Measurements from ENCODE around the gene SSTR5. TPM values are rescaled to one million over a fixed set of nuclear protein-coding genes. Genes with fewer than 3 reads are reported as not detected.

SSTR5 gene
- total RNA-seq, 1 donor from 2014 or later: not detected

DNA sequence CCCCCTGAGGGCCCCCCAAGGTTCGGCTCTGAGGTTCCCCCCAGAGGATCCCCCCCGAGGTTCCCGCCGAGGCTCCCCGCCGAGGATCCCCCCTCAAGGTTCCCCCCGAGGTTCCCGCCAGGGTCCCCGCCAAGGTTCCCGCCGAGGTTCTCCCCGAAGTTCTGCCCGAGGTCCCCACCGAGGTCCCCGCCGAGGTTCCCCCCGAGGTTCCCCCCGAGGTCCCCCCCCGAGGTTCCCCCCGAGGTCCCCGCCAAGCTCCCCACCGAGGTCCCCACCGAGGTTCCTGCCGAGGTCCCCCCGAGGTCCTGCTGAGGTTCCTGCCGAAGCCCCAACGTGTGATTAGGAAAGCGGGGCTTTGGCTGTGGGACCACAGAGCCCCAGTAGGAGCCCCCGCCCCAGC lies 32.2 kb upstream of the SSTR5 start:
- no peak for DNase-seq

DNA sequence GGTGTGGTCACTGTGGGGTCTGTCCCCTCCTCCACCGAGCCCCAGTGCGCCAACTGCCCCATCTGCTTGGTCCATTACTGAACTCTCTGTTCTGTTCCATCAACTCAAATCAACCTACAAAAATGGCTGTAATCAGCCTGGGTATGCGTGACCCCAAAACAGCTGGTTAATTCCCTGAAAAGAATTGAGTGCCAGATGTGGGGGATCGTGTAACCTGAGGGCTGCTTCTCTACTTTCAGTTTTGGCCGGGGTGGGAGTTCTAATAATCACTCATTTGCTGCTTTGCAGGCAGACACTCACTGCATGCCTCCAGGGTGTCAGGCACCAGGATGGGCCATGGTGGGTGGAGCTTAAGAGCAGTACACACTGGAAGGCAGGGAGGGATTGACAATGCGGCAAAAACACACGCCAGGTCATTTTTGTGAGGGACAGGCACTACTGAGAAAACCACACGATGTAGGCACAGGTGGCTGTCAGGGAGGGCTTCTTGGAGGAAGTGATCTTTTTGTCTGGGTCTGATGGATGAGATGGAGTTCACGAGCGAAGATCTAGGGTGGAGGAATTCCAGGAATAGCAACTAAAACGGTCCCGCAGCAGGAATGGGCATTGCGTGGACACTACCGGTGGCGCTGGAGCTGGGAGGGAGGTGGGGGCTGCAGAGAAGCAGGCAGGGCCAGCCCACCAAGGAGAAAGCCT lies 30.4 kb upstream of the SSTR5 start:
- no peak for DNase-seq

DNA sequence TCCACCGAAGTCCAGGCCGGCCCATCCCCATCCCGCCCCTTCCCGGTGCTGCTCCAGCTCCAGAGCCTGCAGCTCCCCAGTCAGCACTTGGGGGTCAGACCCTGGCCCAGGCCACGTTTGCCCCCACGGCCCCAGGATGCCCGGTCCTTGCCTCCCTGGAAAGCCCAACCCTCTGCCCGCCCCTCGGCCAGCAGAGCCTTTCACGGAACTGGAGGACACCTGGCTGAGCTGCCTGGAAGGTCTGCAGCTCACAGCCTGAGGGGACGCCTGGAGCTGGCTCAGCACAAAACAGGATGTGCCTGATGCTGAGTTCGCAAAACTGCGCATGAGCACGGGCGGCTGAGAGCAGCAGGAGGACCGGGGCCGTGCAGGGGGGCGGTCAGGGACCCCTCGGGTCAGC lies 29.7 kb upstream of the SSTR5 start:
- no peak for DNase-seq

DNA sequence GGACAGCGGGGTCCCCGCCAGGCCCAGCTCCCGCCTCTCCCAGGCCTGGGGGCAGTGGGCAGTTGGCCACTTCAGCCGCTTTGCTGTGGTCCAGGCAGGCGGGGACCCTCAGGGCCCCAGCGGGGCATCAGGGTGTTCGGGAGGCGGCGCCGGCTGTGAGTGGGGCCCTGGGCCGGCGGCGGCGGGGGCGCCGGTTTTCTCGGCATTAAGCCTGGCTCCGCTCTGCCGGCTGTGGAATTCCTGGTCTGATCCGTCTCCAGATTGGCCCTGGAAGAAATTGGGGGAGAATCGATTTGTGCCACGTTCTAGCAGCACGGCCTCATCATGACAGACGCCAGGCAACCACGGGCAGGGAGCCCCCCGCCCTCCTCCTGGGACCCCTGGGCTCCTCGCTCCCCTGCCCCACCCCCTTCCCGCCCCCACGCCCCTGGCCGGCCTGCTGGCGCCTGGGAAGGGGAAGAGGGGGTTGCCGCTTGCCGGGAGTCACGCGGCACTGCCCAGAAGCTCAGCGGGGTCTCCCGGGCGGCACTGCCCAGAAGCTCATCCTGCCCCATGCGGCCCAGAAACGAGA lies 28.6 kb upstream of the SSTR5 start:
- DNase-seq: no peak

- no peak for DNase-seq
Observed at GRCh38 chr16:1044460-1045309, 27.9 kb upstream of the SSTR5 start.

- DNase-seq: no peak
Observed at GRCh38 chr16:1045310-1045992, 27.1 kb upstream of the SSTR5 start.

DNA sequence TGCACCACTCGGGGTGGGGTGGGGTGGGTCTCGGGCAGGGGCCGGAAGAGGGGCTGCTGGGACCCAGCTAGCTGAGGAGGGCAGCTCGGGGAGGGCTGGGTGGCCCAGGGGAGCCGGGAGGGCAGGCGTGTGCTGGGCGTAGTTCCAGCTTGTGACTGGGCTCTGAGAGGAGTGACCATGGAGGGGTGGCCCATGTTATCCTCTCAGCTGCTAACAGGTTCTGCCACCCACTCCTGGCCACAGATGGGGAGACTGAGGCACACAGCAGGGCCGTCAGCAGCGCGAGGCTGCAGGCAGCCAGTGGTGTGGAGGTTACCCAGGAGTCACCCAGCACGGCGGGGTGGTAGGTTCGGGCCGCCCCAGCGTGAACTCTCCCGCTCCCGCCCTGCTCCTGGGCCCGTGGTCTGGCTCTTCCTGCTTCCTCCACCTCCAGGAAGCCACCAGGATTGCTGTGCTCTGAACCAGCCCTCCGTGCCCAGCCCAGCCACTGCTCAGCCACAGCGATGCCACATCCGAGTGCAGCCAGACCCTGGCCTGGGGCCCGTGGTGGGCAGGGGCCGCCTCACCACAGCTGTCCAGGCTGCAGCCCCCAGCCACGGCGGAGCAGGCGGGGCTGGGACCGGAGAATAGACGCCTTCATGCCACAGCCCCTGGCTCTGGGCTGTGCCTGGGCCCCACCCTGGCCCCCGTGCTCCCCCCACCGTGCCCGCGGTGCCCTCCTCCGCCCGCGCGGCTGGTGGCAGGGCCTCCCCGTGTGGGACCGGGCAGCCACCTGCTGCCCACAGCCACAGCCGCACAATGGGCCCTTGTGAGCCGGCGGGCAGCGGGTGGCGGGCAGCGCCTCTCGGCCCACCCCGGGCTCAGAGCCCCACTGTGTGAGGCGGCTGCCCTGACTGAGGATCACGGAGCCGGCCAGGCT lies 26.3 kb upstream of the SSTR5 start:
- DNase-seq: no peak

GRCh38 chr16:1047123-1047522 lies 25.4 kb upstream of the SSTR5 start:
- DNase-seq: no peak

DNA sequence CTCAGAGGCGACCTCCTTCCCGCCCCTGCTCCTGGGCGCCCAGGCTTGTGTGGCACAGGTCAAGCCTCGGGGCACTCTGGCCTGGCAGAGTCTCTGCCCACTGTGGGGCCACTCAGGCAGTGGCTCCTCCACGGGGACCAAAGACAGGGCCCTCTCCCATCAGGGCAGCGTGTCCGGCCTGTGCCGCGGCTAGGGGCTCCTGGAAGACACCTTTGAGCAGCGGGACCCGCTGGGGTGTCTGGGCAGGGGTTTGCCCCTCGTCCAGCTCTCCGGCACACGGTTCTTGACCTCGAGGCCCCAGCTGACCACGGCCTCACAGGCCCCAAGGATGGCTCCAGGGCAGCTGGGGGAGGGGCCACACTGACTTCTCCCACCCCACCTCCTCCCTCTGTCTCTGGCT lies 24.7 kb upstream of the SSTR5 start:
- no peak for DNase-seq

DNA sequence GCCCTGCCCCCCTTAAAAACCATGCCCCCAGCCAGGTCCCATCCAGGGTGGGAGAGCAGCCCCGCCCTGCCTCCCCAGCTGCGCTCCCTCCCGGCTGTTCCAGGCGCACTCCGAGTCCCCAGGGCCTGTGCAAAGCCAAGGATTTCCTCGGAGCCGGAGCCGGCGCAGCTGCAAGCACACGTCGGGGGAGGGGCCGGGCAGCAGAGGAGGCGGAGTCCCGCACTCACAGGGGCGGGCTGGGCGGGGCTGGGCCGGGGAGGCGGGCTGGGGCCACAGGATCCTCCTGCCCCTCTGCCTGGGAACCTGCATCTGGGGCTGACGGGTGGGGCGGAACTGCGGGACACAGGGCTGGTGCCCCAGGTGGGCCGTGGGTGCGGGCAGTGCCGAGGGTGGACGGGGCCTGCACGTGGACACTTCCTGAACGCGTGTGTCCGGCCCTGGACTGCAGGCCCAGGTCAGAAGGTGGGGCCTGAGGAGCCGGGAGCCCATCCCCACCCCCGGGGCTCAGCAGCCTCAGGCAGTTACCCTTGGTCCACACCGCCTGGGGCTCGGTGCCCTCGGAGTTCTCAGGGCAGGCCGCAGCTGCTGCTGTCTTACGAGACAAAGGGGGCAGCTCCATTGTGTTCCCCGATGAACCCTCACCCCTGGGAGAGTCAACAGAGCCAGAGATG lies 24.0 kb upstream of the SSTR5 start:
- peak; percentile 54 for DNase-seq

DNA sequence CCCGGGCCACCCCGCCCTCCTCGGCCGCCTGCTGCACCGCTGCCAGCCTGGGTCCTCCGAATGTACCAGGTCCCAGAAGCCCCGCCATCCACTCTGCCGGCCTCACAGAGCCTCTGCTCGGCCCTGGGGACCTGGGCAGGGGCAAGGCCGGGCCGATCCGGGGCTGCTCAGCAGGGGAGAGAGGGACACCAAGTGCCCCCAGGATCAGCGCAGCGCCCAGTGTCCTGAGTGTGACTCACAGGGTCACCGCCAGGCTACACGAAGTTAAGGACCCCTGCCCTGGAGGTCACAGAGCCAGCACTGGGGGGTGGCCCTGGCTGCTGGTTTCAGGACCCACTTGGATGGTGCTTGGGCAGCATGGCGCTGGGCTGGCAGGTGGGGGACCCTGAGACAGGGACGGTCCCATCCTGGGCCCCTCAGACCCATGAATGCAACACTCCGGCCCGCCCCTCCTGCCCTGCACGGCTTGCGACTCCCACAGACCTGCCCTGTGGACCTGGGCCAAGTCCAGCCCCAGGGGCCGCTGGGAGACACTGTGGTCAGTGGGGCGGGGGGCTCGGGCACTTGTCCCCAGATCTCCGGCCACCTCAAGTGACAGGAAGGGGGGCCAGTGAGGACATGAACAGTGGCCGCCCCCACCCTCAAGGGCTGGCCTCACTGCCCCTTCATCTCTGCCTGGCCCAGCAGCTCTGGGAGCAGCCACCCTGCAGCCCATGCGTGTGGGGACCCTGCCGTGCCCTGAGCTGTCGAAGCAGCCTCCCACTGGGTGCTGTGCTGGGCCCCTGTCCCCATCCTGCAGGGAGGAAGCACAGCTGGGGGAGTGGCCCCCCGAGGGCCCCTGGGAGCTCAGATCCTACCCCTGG lies 23.2 kb upstream of the SSTR5 start:
- DNase-seq: no peak

GRCh38 chr16:1049976-1050247 lies 22.6 kb upstream of the SSTR5 start:
- DNase-seq: no peak

DNA sequence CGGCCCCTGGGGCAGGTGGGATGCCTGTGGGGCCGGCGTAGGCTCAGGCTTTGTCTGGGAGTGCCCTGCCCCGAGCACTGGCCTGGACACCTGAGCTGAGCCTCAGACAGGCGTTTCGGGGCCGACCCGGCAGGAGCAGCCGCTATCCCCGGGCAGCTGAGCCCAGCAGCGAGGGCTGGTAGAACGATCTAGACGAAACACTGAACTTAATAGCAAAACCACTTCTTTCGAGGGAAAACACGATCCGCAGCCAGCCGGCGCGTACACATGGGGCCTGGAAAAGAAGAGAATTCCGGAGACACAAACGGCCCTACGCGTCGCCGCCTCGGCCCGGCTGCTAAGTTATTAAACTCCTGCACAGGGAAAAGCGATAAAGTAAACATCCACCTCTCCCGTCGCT lies 22.0 kb upstream of the SSTR5 start:
- no peak for DNase-seq

DNA sequence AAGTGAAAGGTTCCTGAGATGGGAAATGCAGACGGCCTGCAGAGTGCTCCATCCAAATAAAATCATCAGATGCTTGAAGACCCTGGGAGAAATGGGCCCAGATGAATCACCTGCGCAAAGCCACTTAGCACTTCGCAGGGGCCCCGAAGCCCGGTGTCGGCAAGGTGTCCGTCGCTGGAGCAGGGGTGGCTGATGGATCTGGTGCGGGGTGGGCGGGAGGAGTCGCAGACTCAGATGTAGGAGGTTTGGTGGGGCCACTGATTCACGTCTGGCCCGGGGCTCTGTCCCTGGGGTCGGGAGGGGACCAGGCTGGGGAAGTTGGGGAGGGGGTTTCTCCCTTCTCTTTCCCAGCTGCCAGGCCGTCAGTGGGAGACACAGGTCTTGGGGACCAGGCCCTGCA lies 21.6 kb upstream of the SSTR5 start:
- DNase-seq: no peak

GRCh38 chr16:1051446-1051845 lies 21.1 kb upstream of the SSTR5 start:
- no peak for DNase-seq

DNA sequence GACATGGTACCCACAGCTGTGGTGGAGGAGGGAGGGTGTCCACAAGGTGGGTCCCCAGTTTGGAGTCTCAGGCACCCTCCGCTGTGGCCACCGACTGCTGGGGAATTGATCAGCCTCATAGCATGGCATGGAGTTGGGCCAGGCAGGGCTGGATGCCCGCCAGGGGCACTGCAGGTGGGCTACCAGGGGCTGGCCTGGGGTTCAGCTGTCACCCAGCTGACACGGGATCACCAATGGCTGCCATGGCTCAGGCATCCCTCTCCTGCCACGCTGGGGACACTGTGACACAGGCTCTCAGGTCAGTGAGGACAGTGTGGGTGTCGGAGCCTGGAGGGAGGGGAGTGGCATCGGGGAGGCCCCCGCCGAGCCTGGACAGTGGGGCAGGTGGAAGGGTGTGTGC lies 19.8 kb upstream of the SSTR5 start:
- DNase-seq: no peak

GRCh38 chr16:1053121-1053521 lies 19.4 kb upstream of the SSTR5 start:
- no peak for DNase-seq

GRCh38 chr16:1053700-1054368 lies 18.7 kb upstream of the SSTR5 start:
- no peak for DNase-seq

DNA sequence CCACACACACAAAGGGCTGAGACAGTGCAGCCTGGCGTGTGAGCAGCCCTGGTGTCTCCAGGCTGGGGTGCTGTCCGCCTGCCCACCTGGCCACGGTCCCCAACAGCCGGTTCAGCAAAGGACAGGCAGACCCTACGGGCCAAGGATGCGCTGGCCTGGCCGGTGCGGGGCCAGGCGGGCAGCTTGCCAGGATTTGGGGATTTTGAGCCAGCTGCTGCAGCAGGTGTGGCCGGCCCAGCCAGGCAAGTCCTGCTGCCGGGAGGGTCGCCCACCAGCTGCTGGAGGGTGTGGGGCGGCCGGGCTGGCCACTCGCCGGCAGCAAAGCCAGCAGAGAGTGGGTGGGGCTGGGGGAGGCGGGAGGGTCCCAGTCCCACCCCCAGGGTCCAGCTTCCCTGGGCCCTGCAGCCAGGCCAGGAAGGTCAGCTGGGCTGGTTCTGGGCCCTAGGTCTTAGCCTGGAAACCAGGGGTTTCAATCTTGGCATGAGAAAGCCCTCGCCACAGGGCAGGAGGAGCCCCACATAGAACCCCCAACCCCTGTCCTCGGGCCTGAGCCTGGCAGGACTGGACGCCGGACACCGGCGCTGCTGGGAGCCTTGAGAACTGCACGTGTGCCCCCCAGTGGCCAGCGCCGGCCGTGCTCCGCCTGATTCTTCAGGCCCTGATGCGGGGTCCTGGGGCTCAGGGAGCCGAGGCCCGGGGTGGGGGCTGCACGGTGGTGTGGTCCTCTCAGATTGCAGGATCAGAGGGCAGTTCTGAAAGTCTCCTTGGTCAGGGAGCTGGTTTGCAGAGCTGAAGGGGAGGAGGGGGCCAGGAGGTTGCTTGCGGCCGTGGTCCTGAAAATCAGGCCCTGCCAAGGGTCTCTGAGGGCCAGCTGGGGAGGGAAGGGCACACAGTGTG lies 17.6 kb upstream of the SSTR5 start:
- DNase-seq: no peak
